Gastrocnemius medialis (tissue), 4 donors: ENCODE measurements around the gene STPG3.

ENCODE experiments used
- CTCF ChIP-seq, 5 experiments: fragments of 450-650 bp in 3 of 5; fragments of 200-600 bp in 2 of 5; sonication (generic) in 2 of 5; IDR thresholded peaks in 4 of 5; conservative IDR thresholded peaks in 1 of 5; 1 replicate in 4 of 5; 2 replicates in 1 of 5; pipeline ENCODE4 v1.5.1; 2016 to 2019; ENCODE audit warnings: antibody characterized with exemption in 5 of 5, mild to moderate bottlenecking in 3 of 5, moderate library complexity in 3 of 5
- POLR2A ChIP-seq, 2 donors: fragments of 450-650 bp; IDR thresholded peaks; one replicate each; pipeline ENCODE4 v1.6.1; 2017; ENCODE audit warnings: antibody characterized with exemption in 2 of 2, mild to moderate bottlenecking in 2 of 2, moderate library complexity in 2 of 2

DNA sequence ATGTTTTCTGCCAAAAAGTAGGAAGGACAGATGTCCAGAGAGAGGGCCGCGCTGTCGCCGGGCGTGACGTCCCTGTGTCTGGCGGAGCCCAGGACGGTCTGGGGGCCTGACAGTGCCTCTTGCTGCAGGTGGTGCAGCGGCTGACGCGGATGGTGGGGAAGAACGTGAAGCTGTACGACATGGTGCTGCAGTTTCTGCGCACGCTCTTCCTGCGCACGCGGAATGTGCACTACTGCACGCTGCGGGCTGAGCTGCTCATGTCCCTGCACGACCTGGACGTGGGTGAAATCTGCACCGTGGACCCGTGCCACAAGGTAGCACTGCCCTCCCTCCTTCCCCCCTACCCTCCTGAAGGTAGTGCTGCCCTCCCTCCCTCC, 11.8 kb downstream of the STPG3 start:
- TF ChIP-seq CTCF (IDR thresholded peaks at IDR 0.05 in 4 of 5, conservative IDR thresholded peaks at IDR 0.05 in 1 of 5) (no peak), POLR2A (IDR thresholded peaks at IDR 0.05) (no peak)
